ENCODE measurements around the gene CAPN11.

CAPN11 gene

DNA sequence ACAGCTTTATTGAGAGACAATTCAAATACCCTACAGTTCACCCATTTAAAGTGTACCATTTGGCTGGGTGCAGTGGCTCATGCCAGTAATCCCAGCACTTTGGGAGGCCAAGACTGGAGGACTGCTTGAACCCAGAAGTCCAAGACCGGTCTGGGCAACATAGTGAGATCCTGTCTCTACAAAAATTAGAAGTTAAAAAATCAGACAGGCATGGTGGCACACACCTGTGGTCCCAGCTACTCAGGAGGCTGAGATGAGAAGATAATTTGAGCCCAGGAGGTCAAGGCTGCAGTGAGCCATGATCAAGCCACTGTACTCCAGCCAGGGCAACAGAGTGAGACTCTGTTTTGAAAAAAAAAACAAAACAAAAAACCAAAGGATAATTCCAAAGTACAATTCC is 8.9 kb downstream of the CAPN11 start:
- ChIA-PET CTCF (interaction anchor here (0.6 to 2.8 kb wide), 5 partner anchors 8 to 151 kb away, joined by 3 to 13 read pairs (median 4); no protein-coding TSS in a partner anchor), POLR2A (no interaction called here)
- no peak for TF ChIP-seq ZSCAN23 (tag by site-specific recombination; IDR thresholded peaks at IDR 0.05)
- TF ChIP-seq ZNF223 (tag by site-specific recombination; IDR thresholded peaks at IDR 0.05): no peak
- no peak for TF ChIP-seq ZNF341 (tag by site-specific recombination; IDR thresholded peaks at IDR 0.05; ENCODE audit: low read depth)
- no peak for TF ChIP-seq ZNF654 (tag by site-specific recombination; IDR thresholded peaks at IDR 0.05; ENCODE audit: low read depth)
- TF ChIP-seq, protein P1, sequence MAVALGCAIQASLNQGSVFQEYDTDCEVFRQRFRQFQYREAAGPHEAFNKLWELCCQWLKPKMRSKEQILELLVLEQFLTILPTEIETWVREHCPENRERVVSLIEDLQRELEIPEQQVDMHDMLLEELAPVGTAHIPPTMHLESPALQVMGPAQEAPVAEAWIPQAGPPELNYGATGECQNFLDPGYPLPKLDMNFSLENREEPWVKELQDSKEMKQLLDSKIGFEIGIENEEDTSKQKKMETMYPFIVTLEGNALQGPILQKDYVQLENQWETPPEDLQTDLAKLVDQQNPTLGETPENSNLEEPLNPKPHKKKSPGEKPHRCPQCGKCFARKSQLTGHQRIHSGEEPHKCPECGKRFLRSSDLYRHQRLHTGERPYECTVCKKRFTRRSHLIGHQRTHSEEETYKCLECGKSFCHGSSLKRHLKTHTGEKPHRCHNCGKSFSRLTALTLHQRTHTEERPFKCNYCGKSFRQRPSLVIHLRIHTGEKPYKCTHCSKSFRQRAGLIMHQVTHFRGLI (tag by site-specific recombination; IDR thresholded peaks at IDR 0.05): no peak
- TF ChIP-seq ZNF121 (tag by site-specific recombination; IDR thresholded peaks at IDR 0.05): peak; percentile 77
- no peak for TF ChIP-seq GLIS1 (tag by site-specific recombination; IDR thresholded peaks at IDR 0.05)
- TF ChIP-seq ZNF433 (tag by site-specific recombination; IDR thresholded peaks at IDR 0.05; ENCODE audit: low read depth): no peak
- Histone ChIP-seq H3K4me1 (ENCODE audit: control insufficient read depth, insufficient read depth, low read length) (no peaks in the 10 kb centered on the region), H3K4me3 (ENCODE audit: low read depth, low read length) (no peak overlapping the region), H3K9me3 (ENCODE audit: control insufficient read depth, insufficient read depth, low read depth, low read length) (no peaks in the 10 kb centered on the region), H3K27ac (ENCODE audit: extremely low read depth, low read depth, low read length) (no peak overlapping the region), H3K36me3 (ENCODE audit: control insufficient read depth in 2 of 2, insufficient read depth in 1 of 2, low read length in 2 of 2) (no peaks in the 10 kb centered on the region)

DNA sequence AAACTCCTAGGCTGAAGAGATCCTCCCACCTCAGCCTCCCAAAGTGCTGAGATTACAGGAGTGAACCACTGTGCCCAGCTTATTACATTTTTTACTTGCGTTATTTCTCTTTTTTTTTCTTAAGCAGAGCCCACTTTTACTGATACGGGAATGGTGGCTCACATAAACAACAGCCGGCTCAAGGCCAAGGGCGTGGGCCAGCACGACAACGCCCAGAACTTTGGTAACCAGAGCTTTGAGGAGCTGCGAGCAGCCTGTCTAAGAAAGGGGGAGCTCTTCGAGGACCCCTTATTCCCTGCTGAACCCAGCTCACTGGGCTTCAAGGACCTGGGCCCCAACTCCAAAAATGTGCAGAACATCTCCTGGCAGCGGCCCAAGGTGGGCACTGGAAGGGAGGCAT is 10.5 kb downstream of the CAPN11 start:
- H3K27ac ChIP-seq (ENCODE audit: extremely low read depth, low read depth, low read length): no peak overlapping the region
- H3K4me1 ChIP-seq (ENCODE audit: control insufficient read depth, insufficient read depth, low read length): no peaks in the 10 kb centered on the region
- TF ChIP-seq ZNF302 (tag by site-specific recombination; IDR thresholded peaks at IDR 0.05; ENCODE audit: low read depth) (no peak), ZNF366 (tag by site-specific recombination; conservative IDR thresholded peaks at IDR 0.05) (no peak), MZF1 (tag by site-specific recombination; IDR thresholded peaks at IDR 0.05; ENCODE audit: borderline replicate concordance) (no peak)
- TF ChIP-seq, protein P2, sequence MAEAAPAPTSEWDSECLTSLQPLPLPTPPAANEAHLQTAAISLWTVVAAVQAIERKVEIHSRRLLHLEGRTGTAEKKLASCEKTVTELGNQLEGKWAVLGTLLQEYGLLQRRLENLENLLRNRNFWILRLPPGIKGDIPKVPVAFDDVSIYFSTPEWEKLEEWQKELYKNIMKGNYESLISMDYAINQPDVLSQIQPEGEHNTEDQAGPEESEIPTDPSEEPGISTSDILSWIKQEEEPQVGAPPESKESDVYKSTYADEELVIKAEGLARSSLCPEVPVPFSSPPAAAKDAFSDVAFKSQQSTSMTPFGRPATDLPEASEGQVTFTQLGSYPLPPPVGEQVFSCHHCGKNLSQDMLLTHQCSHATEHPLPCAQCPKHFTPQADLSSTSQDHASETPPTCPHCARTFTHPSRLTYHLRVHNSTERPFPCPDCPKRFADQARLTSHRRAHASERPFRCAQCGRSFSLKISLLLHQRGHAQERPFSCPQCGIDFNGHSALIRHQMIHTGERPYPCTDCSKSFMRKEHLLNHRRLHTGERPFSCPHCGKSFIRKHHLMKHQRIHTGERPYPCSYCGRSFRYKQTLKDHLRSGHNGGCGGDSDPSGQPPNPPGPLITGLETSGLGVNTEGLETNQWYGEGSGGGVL (tag by site-specific recombination; IDR thresholded peaks at IDR 0.05): no peak
- ChIA-PET CTCF (interaction anchor here (0.7 to 2.8 kb wide), 7 partner anchors 11 to 88 kb away, joined by 3 to 13 read pairs (median 4); partner anchors contain the start of genes CAPN11 and SLC29A1), POLR2A (interaction anchor here (0.9 to 1.8 kb wide), 2 partner anchors 78 to 87 kb away, joined by 3 to 4 read pairs; partner anchors contain the start of gene HSP90AB1)
- H3K4me3 ChIP-seq (ENCODE audit: low read depth, low read length): no peak overlapping the region
- H3K36me3 ChIP-seq (ENCODE audit: control insufficient read depth in 2 of 2, insufficient read depth in 1 of 2, low read length in 2 of 2): no peaks in the 10 kb centered on the region
- H3K9me3 ChIP-seq (ENCODE audit: control insufficient read depth, insufficient read depth, low read depth, low read length): no peaks in the 10 kb centered on the region

DNA sequence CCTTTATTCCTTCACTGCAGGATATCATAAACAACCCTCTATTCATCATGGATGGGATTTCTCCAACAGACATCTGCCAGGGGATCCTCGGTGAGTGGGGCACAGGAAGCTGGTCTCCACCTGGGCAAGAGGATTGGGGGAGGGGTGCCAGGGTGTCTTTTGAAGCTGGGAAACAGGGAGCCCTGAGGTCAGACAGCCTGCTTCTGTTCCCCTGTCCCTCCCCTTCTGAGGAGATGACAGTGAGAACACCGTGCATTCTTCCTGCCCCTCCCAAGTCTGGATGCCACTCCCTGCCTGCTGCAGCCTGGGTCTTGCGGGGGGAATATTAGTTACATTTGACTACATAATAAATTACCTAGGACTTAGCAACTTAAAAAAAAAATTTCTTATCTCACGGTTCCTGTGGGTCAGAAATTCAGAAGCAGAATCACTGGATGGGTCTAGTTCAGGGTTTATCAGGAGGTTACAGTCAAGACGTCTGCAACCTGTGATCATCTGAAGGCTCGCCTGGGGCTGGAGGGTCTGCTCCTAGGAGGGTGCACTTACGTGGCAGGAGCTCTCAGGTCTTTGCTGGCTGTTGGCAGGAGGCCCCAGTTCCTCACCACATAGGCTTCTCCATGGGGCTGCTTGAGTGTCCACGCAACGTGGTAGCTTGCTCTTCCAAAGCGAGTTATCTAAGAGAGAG is 11.4 kb downstream of the CAPN11 start:
- H3K9me3 ChIP-seq (ENCODE audit: control insufficient read depth, insufficient read depth, low read depth, low read length): no peaks in the 10 kb centered on the region
- CTCF ChIA-PET: interaction anchor here (0.6 to 2.8 kb wide), 7 partner anchors 12 to 87 kb away, joined by 3 to 13 read pairs (median 4); partner anchors contain the start of genes CAPN11 and SLC29A1
- POLR2A ChIA-PET: interaction anchor here (0.9 to 1.8 kb wide), 2 partner anchors 77 to 86 kb away, joined by 3 to 4 read pairs; partner anchors contain the start of gene HSP90AB1
- H3K27ac ChIP-seq (ENCODE audit: extremely low read depth, low read depth, low read length): no peak overlapping the region
- no peak overlapping the region for H3K4me3 ChIP-seq (ENCODE audit: low read depth, low read length)
- H3K4me1 ChIP-seq (ENCODE audit: control insufficient read depth, insufficient read depth, low read length): no peaks in the 10 kb centered on the region
- TF ChIP-seq OVOL3 (tag by site-specific recombination; IDR thresholded peaks at IDR 0.05) (no peak), SP3 (tag by site-specific recombination; IDR thresholded peaks at IDR 0.05) (no peak), SP7 (tag by site-specific recombination; IDR thresholded peaks at IDR 0.05) (no peak), ZNF24 (tag by site-specific recombination; IDR thresholded peaks at IDR 0.05) (no peak)
- TF ChIP-seq, protein P3, sequence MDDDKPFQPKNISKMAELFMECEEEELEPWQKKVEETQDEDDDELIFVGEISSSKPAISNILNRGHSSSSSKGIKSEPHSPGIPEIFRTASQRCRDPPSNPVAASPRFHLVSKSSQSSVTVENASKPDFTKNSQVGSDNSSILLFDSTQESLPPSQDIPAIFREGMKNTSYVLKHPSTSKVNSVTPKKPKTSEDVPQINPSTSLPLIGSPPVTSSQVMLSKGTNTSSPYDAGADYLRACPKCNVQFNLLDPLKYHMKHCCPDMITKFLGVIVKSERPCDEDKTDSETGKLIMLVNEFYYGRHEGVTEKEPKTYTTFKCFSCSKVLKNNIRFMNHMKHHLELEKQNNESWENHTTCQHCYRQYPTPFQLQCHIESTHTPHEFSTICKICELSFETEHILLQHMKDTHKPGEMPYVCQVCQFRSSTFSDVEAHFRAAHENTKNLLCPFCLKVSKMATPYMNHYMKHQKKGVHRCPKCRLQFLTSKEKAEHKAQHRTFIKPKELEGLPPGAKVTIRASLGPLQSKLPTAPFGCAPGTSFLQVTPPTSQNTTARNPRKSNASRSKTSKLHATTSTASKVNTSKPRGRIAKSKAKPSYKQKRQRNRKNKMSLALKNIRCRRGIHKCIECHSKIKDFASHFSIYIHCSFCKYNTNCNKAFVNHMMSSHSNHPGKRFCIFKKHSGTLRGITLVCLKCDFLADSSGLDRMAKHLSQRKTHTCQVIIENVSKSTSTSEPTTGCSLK (tag by site-specific recombination; IDR thresholded peaks at IDR 0.05): no peak
- H3K36me3 ChIP-seq (ENCODE audit: control insufficient read depth in 2 of 2, insufficient read depth in 1 of 2, low read length in 2 of 2): no peaks in the 10 kb centered on the region

Data from HEK293 (cell line).